GM21528 (cell line): ENCODE results near the gene SFTPB.
"Not testable (repeated sequence)": the region's sequence is repeated elsewhere in the genome, so short reads cannot be mapped to it uniquely, and the experiment has no call there.

ENCODE experiments used
- ATAC-seq: cut with Tn5 transposase; IDR thresholded peaks from one replicate; pipeline ENCODE4 v1.9.1; 2021; ENCODE audit warnings: mild to moderate bottlenecking, moderate library complexity; ENCODE audit not compliant: unreplicated experiment, low FRiP score

SFTPB gene

GRCh38 chr2:85660301-85660700 is 7.7 kb downstream of the SFTPB start:
- not testable (repeated sequence) for ATAC-seq

GRCh38 chr2:85659324-85659981 is 8.5 kb downstream of the SFTPB start:
- ATAC-seq: no peak

- ATAC-seq: not testable (repeated sequence)
Measured at GRCh38 chr2:85657399-85657798, 10.6 kb downstream of the SFTPB start.

- ATAC-seq: no peak
Measured at GRCh38 chr2:85656468-85656867, 11.5 kb downstream of the SFTPB start.

GRCh38 chr2:85655961-85656417 is 12.0 kb downstream of the SFTPB start:
- no peak for ATAC-seq

- no peak for ATAC-seq
Measured at GRCh38 chr2:85653996-85654395, 14.0 kb downstream of the SFTPB start.

GRCh38 chr2:85652056-85652455 is 15.9 kb downstream of the SFTPB start:
- ATAC-seq: no peak

GRCh38 chr2:85651097-85651496 is 16.9 kb downstream of the SFTPB start:
- no peak for ATAC-seq

GRCh38 chr2:85650456-85650855 is 17.5 kb downstream of the SFTPB start:
- no peak for ATAC-seq

- no peak for ATAC-seq
Measured at GRCh38 chr2:85649201-85650190, 18.5 kb downstream of the SFTPB start.

- no peak for ATAC-seq
Measured at GRCh38 chr2:85648619-85649018, 19.4 kb downstream of the SFTPB start.

- peak; percentile 70 for ATAC-seq
Measured at GRCh38 chr2:85647823-85648526, 20.0 kb downstream of the SFTPB start.

GRCh38 chr2:85646166-85646565 is 21.8 kb downstream of the SFTPB start:
- no peak for ATAC-seq

- no peak for ATAC-seq
Measured at GRCh38 chr2:85644909-85645308, 23.1 kb downstream of the SFTPB start.

GRCh38 chr2:85642725-85643124 is 25.3 kb downstream of the SFTPB start:
- ATAC-seq: no peak

GRCh38 chr2:85635636-85636035 is 32.4 kb downstream of the SFTPB start:
- no peak for ATAC-seq

GRCh38 chr2:85635011-85635410 is 33.0 kb downstream of the SFTPB start:
- no peak for ATAC-seq

- ATAC-seq: no peak
Measured at GRCh38 chr2:85631316-85631715, 36.7 kb downstream of the SFTPB start.

GRCh38 chr2:85628658-85629057 is 39.3 kb downstream of the SFTPB start:
- no peak for ATAC-seq

- ATAC-seq: no peak
Measured at GRCh38 chr2:85623991-85624390, 44.0 kb downstream of the SFTPB start.

GRCh38 chr2:85621338-85621737 is 46.7 kb downstream of the SFTPB start:
- ATAC-seq: no peak
